RKO (cell line): ENCODE data around the gene STK33.

Experiments used
- DNase-seq: peaks from one replicate; pipeline ENCODE4 v3.0.0-alpha.2; 2016; ENCODE audit warnings: low spot score

Gene STK33

GRCh38 chr11:8426076-8426475, 168.0 kb downstream of the STK33 start:
- DNase-seq, result no peak

- no peak for DNase-seq
Measured at GRCh38 chr11:8415195-8415594, 178.8 kb downstream of the STK33 start.

- DNase-seq, result peak; percentile 2
Measured at GRCh38 chr11:8408151-8408941, 185.7 kb downstream of the STK33 start.

GRCh38 chr11:8403310-8403709, 190.7 kb downstream of the STK33 start:
- peak; percentile 32 for DNase-seq

GRCh38 chr11:8392886-8393285, 201.1 kb downstream of the STK33 start:
- DNase-seq, result no peak

- no peak for DNase-seq
Measured at GRCh38 chr11:8392166-8392565, 201.9 kb downstream of the STK33 start.

- DNase-seq, result no peak
Measured at GRCh38 chr11:8390851-8391612, 203.0 kb downstream of the STK33 start.

- DNase-seq, result no peak
Measured at GRCh38 chr11:8389029-8389996, 204.7 kb downstream of the STK33 start.

- no peak for DNase-seq
Measured at GRCh38 chr11:8387693-8388092, 206.3 kb downstream of the STK33 start.

- no peak for DNase-seq
Measured at GRCh38 chr11:8387141-8387540, 206.9 kb downstream of the STK33 start.

GRCh38 chr11:8386134-8386864, 207.7 kb downstream of the STK33 start:
- DNase-seq, result no peak

- DNase-seq, result peak; percentile 10
Measured at GRCh38 chr11:8384199-8384821, 209.7 kb downstream of the STK33 start.

- DNase-seq, result no peak
Measured at GRCh38 chr11:8383627-8384026, 210.4 kb downstream of the STK33 start.

- DNase-seq, result no peak
Measured at GRCh38 chr11:8383227-8383626, 210.8 kb downstream of the STK33 start.

GRCh38 chr11:8382436-8383053, 211.5 kb downstream of the STK33 start:
- DNase-seq, result peak; percentile 68

- DNase-seq, result no peak
Measured at GRCh38 chr11:8381871-8382396, 212.1 kb downstream of the STK33 start.

GRCh38 chr11:8381343-8381742, 212.7 kb downstream of the STK33 start:
- DNase-seq, result no peak

- no peak for DNase-seq
Measured at GRCh38 chr11:8375932-8376331, 218.1 kb downstream of the STK33 start.

GRCh38 chr11:8375460-8375859, 218.6 kb downstream of the STK33 start:
- DNase-seq, result no peak

- no peak for DNase-seq
Measured at GRCh38 chr11:8374716-8375115, 219.3 kb downstream of the STK33 start.
